ENCODE measurements around the gene CABLES1.
"Not testable (repeated sequence)": the region's sequence is repeated elsewhere in the genome, so short reads cannot be mapped to it uniquely, and the experiment has no call there.

The CABLES1 gene

GRCh38 chr18:23143016-23143814 lies 7.9 kb downstream of the CABLES1 start:
- H3K4me3 Mint-ChIP-seq: no peak overlapping the region

GRCh38 chr18:23143815-23144261 lies 8.6 kb downstream of the CABLES1 start:
- CTCF ChIA-PET: interaction anchor here (1.1 kb wide), 1 partner anchor 268 kb away, joined by 3 read pairs; no protein-coding TSS in a partner anchor
- H3K9me3 Mint-ChIP-seq: no peaks in the 10 kb centered on the region
- peaks cover 19% of the 10 kb centered on the region for H3K4me1 Mint-ChIP-seq
- H3K4me3 Mint-ChIP-seq: no peak overlapping the region
- no peaks in the 10 kb centered on the region for H3K36me3 Mint-ChIP-seq
- H3K27me3 Mint-ChIP-seq: peaks cover 16% of the 10 kb centered on the region
- DNase-seq: no peak
- H3K27ac Mint-ChIP-seq: no peak overlapping the region

More at GRCh38 chr18:23143016-23143814, 7.9 kb downstream of the CABLES1 start:
- Mint-ChIP-seq H3K4me1 (peaks cover 19% of the 10 kb centered on the region), H3K27me3 (peaks cover 22% of the 10 kb centered on the region), H3K9me3 (no peaks in the 10 kb centered on the region), H3K36me3 (no peaks in the 10 kb centered on the region), H3K27ac (no peak overlapping the region)
- CTCF ChIA-PET: interaction anchor here (1.1 kb wide), 1 partner anchor 269 kb away, joined by 3 read pairs; no protein-coding TSS in a partner anchor
- DNase-seq: no peak

- peaks cover 19% of the 10 kb centered on the region for H3K4me1 Mint-ChIP-seq
- DNase-seq: no peak
- H3K9me3 Mint-ChIP-seq: no peaks in the 10 kb centered on the region
- no peak overlapping the region for H3K27ac Mint-ChIP-seq
- H3K4me3 Mint-ChIP-seq: no peak overlapping the region
- no peaks in the 10 kb centered on the region for H3K36me3 Mint-ChIP-seq
- peaks cover 16% of the 10 kb centered on the region for H3K27me3 Mint-ChIP-seq
- CTCF ChIA-PET: interaction anchor here (0.6 kb wide), 1 partner anchor 144 kb away, joined by 3 read pairs; no protein-coding TSS in a partner anchor
Measured at GRCh38 chr18:23144640-23145039, 9.4 kb downstream of the CABLES1 start.

- CTCF ChIA-PET: interaction anchor here (0.7 kb wide), 1 partner anchor 209 kb away, joined by 3 read pairs; no protein-coding TSS in a partner anchor
- Mint-ChIP-seq H3K27me3 (peaks cover 11% of the 10 kb centered on the region), H3K36me3 (no peaks in the 10 kb centered on the region), H3K9me3 (no peaks in the 10 kb centered on the region), H3K4me3 (no peak overlapping the region), H3K27ac (no peak overlapping the region), H3K4me1 (peaks cover 19% of the 10 kb centered on the region)
- DNase-seq: no peak
Measured at GRCh38 chr18:23145621-23146020, 10.3 kb downstream of the CABLES1 start.

- H3K9me3 Mint-ChIP-seq: no peaks in the 10 kb centered on the region
- H3K27ac Mint-ChIP-seq: no peak overlapping the region
- no peak for DNase-seq
- no peaks in the 10 kb centered on the region for H3K36me3 Mint-ChIP-seq
- CTCF ChIA-PET: interaction anchor here (1.3 kb wide), 1 partner anchor 211 kb away, joined by 3 read pairs; no protein-coding TSS in a partner anchor
- peaks cover 11% of the 10 kb centered on the region for H3K27me3 Mint-ChIP-seq
- no peak overlapping the region for H3K4me3 Mint-ChIP-seq
- H3K4me1 Mint-ChIP-seq: peaks cover 19% of the 10 kb centered on the region
Measured at GRCh38 chr18:23146861-23147469, 11.7 kb downstream of the CABLES1 start.

- Mint-ChIP-seq H3K4me1 (peaks cover 11% of the 10 kb centered on the region), H3K4me3 (no peak overlapping the region), H3K9me3 (no peaks in the 10 kb centered on the region), H3K27ac (no peak overlapping the region), H3K36me3 (no peaks in the 10 kb centered on the region), H3K27me3 (peaks cover 11% of the 10 kb centered on the region)
- DNase-seq: no peak
- CTCF ChIA-PET: no interaction called here
Measured at GRCh38 chr18:23148382-23148781, 13.1 kb downstream of the CABLES1 start.

- DNase-seq: no peak
- Mint-ChIP-seq H3K36me3 (no peaks in the 10 kb centered on the region), H3K4me3 (no peak overlapping the region), H3K4me1 (no peaks in the 10 kb centered on the region), H3K27me3 (peaks cover 11% of the 10 kb centered on the region), H3K9me3 (no peaks in the 10 kb centered on the region), H3K27ac (no peak overlapping the region)
- CTCF ChIA-PET: interaction anchor here (0.6 to 1.0 kb wide), 2 partner anchors 24 to 52 kb away, joined by 3 read pairs; no protein-coding TSS in a partner anchor
Measured at GRCh38 chr18:23149570-23149969, 14.3 kb downstream of the CABLES1 start.

GRCh38 chr18:23151414-23152099 lies 16.3 kb downstream of the CABLES1 start:
- DNase-seq: no peak
- Mint-ChIP-seq H3K9me3 (no peaks in the 10 kb centered on the region), H3K4me3 (no peak overlapping the region), H3K4me1 (no peaks in the 10 kb centered on the region), H3K36me3 (no peaks in the 10 kb centered on the region), H3K27ac (no peak overlapping the region), H3K27me3 (peaks cover 17% of the 10 kb centered on the region)
- CTCF ChIA-PET: no interaction called here

GRCh38 chr18:23154030-23154429 lies 18.7 kb downstream of the CABLES1 start:
- CTCF ChIA-PET: no interaction called here

GRCh38 chr18:23154823-23155500 lies 19.7 kb downstream of the CABLES1 start:
- Mint-ChIP-seq H3K9me3 (no peaks in the 10 kb centered on the region), H3K27me3 (peaks cover 10% of the 10 kb centered on the region), H3K36me3 (no peaks in the 10 kb centered on the region), H3K4me1 (no peaks in the 10 kb centered on the region), H3K4me3 (no peak overlapping the region), H3K27ac (no peak overlapping the region)
- CTCF ChIA-PET: no interaction called here
- no peak for DNase-seq

More at GRCh38 chr18:23154030-23154429, 18.7 kb downstream of the CABLES1 start:
- H3K27ac Mint-ChIP-seq: no peak overlapping the region
- DNase-seq: no peak
- no peak overlapping the region for H3K4me3 Mint-ChIP-seq
- H3K4me1 Mint-ChIP-seq: no peaks in the 10 kb centered on the region
- no peaks in the 10 kb centered on the region for H3K9me3 Mint-ChIP-seq
- peaks cover 10% of the 10 kb centered on the region for H3K27me3 Mint-ChIP-seq
- H3K36me3 Mint-ChIP-seq: no peaks in the 10 kb centered on the region

GRCh38 chr18:23155537-23155936 lies 20.3 kb downstream of the CABLES1 start:
- CTCF ChIA-PET: no interaction called here
- Mint-ChIP-seq H3K9me3 (no peaks in the 10 kb centered on the region), H3K27me3 (peaks cover 10% of the 10 kb centered on the region), H3K27ac (no peak overlapping the region), H3K36me3 (no peaks in the 10 kb centered on the region), H3K4me1 (no peaks in the 10 kb centered on the region), H3K4me3 (no peak overlapping the region)
- DNase-seq: no peak

GRCh38 chr18:23156134-23156533 lies 20.8 kb downstream of the CABLES1 start:
- Mint-ChIP-seq H3K4me1 (no peaks in the 10 kb centered on the region), H3K4me3 (no peak overlapping the region), H3K9me3 (no peaks in the 10 kb centered on the region), H3K36me3 (no peaks in the 10 kb centered on the region), H3K27ac (no peak overlapping the region), H3K27me3 (peaks cover 13% of the 10 kb centered on the region)
- CTCF ChIA-PET: no interaction called here
- DNase-seq: no peak

GRCh38 chr18:23158058-23158457 lies 22.8 kb downstream of the CABLES1 start:
- no peak overlapping the region for H3K4me3 Mint-ChIP-seq
- H3K36me3 Mint-ChIP-seq: no peaks in the 10 kb centered on the region
- H3K9me3 Mint-ChIP-seq: no peaks in the 10 kb centered on the region
- no peaks in the 10 kb centered on the region for H3K4me1 Mint-ChIP-seq
- CTCF ChIA-PET: no interaction called here
- no peak overlapping the region for H3K27ac Mint-ChIP-seq
- no peak for DNase-seq
- H3K27me3 Mint-ChIP-seq: peaks cover 19% of the 10 kb centered on the region

GRCh38 chr18:23158884-23159283 lies 23.6 kb downstream of the CABLES1 start:
- CTCF ChIA-PET, H3K36me3 Mint-ChIP-seq: not testable (repeated sequence)

More at GRCh38 chr18:23158884-23159283, 23.6 kb downstream of the CABLES1 start:
- not testable (repeated sequence) for H3K4me1 Mint-ChIP-seq, H3K4me3 Mint-ChIP-seq, DNase-seq, H3K27ac Mint-ChIP-seq, H3K9me3 Mint-ChIP-seq
- H3K27me3 Mint-ChIP-seq: peaks cover 23% of the 10 kb centered on the region
